Type B pancreatic cell (in vitro differentiated cells): ENCODE measurements around the gene ACSM2B. TPM values are rescaled to one million over a fixed set of nuclear protein-coding genes. Genes with fewer than 3 reads are reported as not detected.

Source experiments
- total RNA-seq: library from RNA; stranded (reverse); gene quantifications from 2 replicates; pipeline ENCODE4 v1.2.1, GENCODE V29; 2021; ENCODE audit warnings: low replicate concordance

The ACSM2B gene
- total RNA-seq, 1 donor from 2014 or later: 2.4 TPM

Other genes starting within 250 kb of the ACSM2B start
- gene GP2, start 248.9 kb downstream of the ACSM2B start, total RNA-seq: 3.4 and 9.1 TPM in 2 replicates
- not detected in 2 replicates for gene UMOD, start 223.7 kb downstream of the ACSM2B start, total RNA-seq
- gene PDILT, start 171.6 kb downstream of the ACSM2B start, total RNA-seq: not detected in 2 replicates
- not detected in 2 replicates for gene ACSM5, start 166.8 kb downstream of the ACSM2B start, total RNA-seq
- gene ACSM2A, start 124.8 kb downstream of the ACSM2B start, total RNA-seq: 0.14 and 1.8 TPM in 2 replicates
- gene ACSM1, start 121.3 kb upstream of the ACSM2B start, total RNA-seq: 0.36 TPM in 1 of 2 replicates, not detected in the other
- 38.5 and 39.0 TPM in 2 replicates for gene THUMPD1, start 165.5 kb upstream of the ACSM2B start, total RNA-seq
- gene ACSM3, start 187.6 kb upstream of the ACSM2B start, total RNA-seq: 22.6 and 51.2 TPM in 2 replicates
- 27.7 and 35.9 TPM in 2 replicates for gene ERI2, start 230.1 kb upstream of the ACSM2B start, total RNA-seq
- gene REXO5, start 230.2 kb upstream of the ACSM2B start, total RNA-seq: 4.5 and 8.2 TPM in 2 replicates